Liver (tissue), 9 donors: ENCODE results near the gene ELF1. TPM values are rescaled to one million over a fixed set of nuclear protein-coding genes. Genes with fewer than 3 reads are reported as not detected.

ENCODE experiments used
- DNase-seq: peaks from one replicate; pipeline ENCODE4 v3.0.0-alpha.2; 2017; ENCODE audit warnings: low spot score
- H3K27ac ChIP-seq, 2 donors: one replicate each; pipeline ENCODE4 v1.7.0; 2013; ENCODE audit warnings: inconsistent platforms in 2 of 2, low read length in 2 of 2, control low read depth in 1 of 2, low read depth in 1 of 2, mild to moderate bottlenecking in 1 of 2
- H3K27me3 ChIP-seq, 4 donors: one replicate each; pipeline versions ENCODE4 v1.6.1 to v1.7.0; 2013; ENCODE audit warnings: low read length in 3 of 4, inconsistent platforms in 1 of 4, mild to moderate bottlenecking in 1 of 4, moderate library complexity in 1 of 4; ENCODE audit not compliant: control insufficient read depth in 4 of 4, insufficient read depth in 4 of 4
- H3K36me3 ChIP-seq, 4 donors: one replicate each; pipeline versions ENCODE4 v1.6.1 to v1.7.0; 2013; ENCODE audit warnings: low read length in 3 of 4, mild to moderate bottlenecking in 3 of 4, low read depth in 1 of 4, moderate library complexity in 1 of 4; ENCODE audit not compliant: control insufficient read depth in 4 of 4, insufficient read depth in 3 of 4
- H3K4me1 ChIP-seq, 4 donors: one replicate each; pipeline versions ENCODE4 v1.6.1 to v1.7.0; 2013; ENCODE audit warnings: low read length in 3 of 4, mild to moderate bottlenecking in 3 of 4, moderate library complexity in 1 of 4; ENCODE audit not compliant: control insufficient read depth in 4 of 4, insufficient read depth in 4 of 4
- H3K4me3 ChIP-seq, 3 donors: one replicate each; pipeline versions ENCODE4 v1.6.1 to v1.7.0; 2013; ENCODE audit warnings: low read length in 3 of 3, control low read depth in 1 of 3, low read depth in 1 of 3, mild to moderate bottlenecking in 1 of 3
- H3K9ac ChIP-seq, 2 donors: one replicate each; pipeline ENCODE4 v1.7.0; 2013; ENCODE audit warnings: low read length in 2 of 2, mild to moderate bottlenecking in 2 of 2, moderate library complexity in 2 of 2, control low read depth in 1 of 2, low read depth in 1 of 2
- H3K9me3 ChIP-seq, 4 donors: one replicate each; pipeline versions ENCODE4 v1.6.1 to v1.7.0; 2013; ENCODE audit warnings: low read length in 3 of 4; ENCODE audit not compliant: control insufficient read depth in 4 of 4
- FOXA1 ChIP-seq: IDR thresholded peaks from 2 replicates; pipeline ENCODE4 v1.6.1; 2016; ENCODE audit warnings: antibody characterized with exemption
- JUND ChIP-seq, 2 donors: IDR thresholded peaks; 2 replicates each; pipeline ENCODE4 v1.6.1; 2016; ENCODE audit warnings: antibody characterized with exemption in 2 of 2
- RAD21 ChIP-seq, 2 donors: IDR thresholded peaks; 2 replicates each; pipeline ENCODE4 v1.6.1; 2016; ENCODE audit warnings: antibody characterized with exemption in 2 of 2, mild to moderate bottlenecking in 2 of 2
- TAF1 ChIP-seq: conservative IDR thresholded peaks from 2 replicates; pipeline ENCODE4 v1.6.1; 2016; ENCODE audit warnings: antibody characterized with exemption, mild to moderate bottlenecking
- YY1 ChIP-seq: IDR thresholded peaks from 2 replicates; pipeline ENCODE4 v1.6.1; 2016; ENCODE audit warnings: antibody characterized with exemption, mild to moderate bottlenecking
- WGBS: extraction: QIAGEN DNeasy Blood & Tissue Kit; methylation state at CpG from one replicate; pipeline ENCODE4 v1.1.7; 2013; 5-methylcytosine and 5-hydroxymethylcytosine counted together
- polyA plus RNA-seq, 2 donors: library from polyadenylated mRNA; stranded (reverse) in 1 of 2; unstranded in 1 of 2; fragments of 200-250 nt in 1 of 2; fragments of >200 nt in 1 of 2; fragmentation: Nextera tagmentation in 1 of 2; extraction: Ambion mirVana in 1 of 2; gene quantifications; one replicate each; pipeline versions ENCODE4 v1.2.1 to v1.2.3, GENCODE V29; 2013 to 2015
- total RNA-seq, 2 donors: library from RNA; depleted of rRNA; stranded (reverse); fragments of >200 nt; gene quantifications; one replicate each; pipeline ENCODE4 v1.2.3, GENCODE V29; 2014
- TF ChIP-seq, protein P1 (sequence below): IDR thresholded peaks from 2 replicates; pipeline ENCODE4 v1.6.1; 2016; ENCODE audit warnings: antibody characterized with exemption, mild to moderate bottlenecking
- TF ChIP-seq, protein P2 (sequence below): IDR thresholded peaks from 2 replicates; pipeline ENCODE4 v1.6.1; 2016; ENCODE audit warnings: antibody characterized with exemption
- TF ChIP-seq, protein P3 (sequence below): fragments of 150-350 bp; IDR thresholded peaks from 2 replicates; pipeline ENCODE4 v1.5.1; 2017; ENCODE audit warnings: improper control_type of control experiment, low read depth, low read length; ENCODE audit not compliant: missing input control
- donor health status: healthy.
- donor health status: healthy.
- donor health status: healthy.
- donor health status: healthy.
- donor health status: healthy.

Gene ELF1
- total and polyA plus RNA-seq, 4 donors, result 15.3 to 57.2 (median 26.5) TPM

GRCh38 chr13:41054919-41055619, 36.0 kb upstream of the ELF1 start:
- Histone ChIP-seq H3K27me3 (no peaks in the 10 kb centered on the region), H3K36me3 (no peaks in the 10 kb centered on the region), H3K27ac (peak overlapping the region; percentile 14 to 24), H3K4me1 (peaks cover 10 to 66% (median 46%) of the 10 kb centered on the region in 4 donors), H3K4me3 (no peak overlapping the region), H3K9ac (no peak overlapping the region), H3K9me3 (no peaks in the 10 kb centered on the region)
- 90% methylated on average over 5 of the region's 5 CpGs for WGBS
- DNase-seq, result no peak
- TF ChIP-seq, protein P1, sequence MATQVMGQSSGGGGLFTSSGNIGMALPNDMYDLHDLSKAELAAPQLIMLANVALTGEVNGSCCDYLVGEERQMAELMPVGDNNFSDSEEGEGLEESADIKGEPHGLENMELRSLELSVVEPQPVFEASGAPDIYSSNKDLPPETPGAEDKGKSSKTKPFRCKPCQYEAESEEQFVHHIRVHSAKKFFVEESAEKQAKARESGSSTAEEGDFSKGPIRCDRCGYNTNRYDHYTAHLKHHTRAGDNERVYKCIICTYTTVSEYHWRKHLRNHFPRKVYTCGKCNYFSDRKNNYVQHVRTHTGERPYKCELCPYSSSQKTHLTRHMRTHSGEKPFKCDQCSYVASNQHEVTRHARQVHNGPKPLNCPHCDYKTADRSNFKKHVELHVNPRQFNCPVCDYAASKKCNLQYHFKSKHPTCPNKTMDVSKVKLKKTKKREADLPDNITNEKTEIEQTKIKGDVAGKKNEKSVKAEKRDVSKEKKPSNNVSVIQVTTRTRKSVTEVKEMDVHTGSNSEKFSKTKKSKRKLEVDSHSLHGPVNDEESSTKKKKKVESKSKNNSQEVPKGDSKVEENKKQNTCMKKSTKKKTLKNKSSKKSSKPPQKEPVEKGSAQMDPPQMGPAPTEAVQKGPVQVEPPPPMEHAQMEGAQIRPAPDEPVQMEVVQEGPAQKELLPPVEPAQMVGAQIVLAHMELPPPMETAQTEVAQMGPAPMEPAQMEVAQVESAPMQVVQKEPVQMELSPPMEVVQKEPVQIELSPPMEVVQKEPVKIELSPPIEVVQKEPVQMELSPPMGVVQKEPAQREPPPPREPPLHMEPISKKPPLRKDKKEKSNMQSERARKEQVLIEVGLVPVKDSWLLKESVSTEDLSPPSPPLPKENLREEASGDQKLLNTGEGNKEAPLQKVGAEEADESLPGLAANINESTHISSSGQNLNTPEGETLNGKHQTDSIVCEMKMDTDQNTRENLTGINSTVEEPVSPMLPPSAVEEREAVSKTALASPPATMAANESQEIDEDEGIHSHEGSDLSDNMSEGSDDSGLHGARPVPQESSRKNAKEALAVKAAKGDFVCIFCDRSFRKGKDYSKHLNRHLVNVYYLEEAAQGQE, result no peak
- TF ChIP-seq, protein P2, sequence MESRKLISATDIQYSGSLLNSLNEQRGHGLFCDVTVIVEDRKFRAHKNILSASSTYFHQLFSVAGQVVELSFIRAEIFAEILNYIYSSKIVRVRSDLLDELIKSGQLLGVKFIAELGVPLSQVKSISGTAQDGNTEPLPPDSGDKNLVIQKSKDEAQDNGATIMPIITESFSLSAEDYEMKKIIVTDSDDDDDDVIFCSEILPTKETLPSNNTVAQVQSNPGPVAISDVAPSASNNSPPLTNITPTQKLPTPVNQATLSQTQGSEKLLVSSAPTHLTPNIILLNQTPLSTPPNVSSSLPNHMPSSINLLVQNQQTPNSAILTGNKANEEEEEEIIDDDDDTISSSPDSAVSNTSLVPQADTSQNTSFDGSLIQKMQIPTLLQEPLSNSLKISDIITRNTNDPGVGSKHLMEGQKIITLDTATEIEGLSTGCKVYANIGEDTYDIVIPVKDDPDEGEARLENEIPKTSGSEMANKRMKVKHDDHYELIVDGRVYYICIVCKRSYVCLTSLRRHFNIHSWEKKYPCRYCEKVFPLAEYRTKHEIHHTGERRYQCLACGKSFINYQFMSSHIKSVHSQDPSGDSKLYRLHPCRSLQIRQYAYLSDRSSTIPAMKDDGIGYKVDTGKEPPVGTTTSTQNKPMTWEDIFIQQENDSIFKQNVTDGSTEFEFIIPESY, result no peak
- TF ChIP-seq JUND (IDR thresholded peaks at IDR 0.05) (no peak), RAD21 (IDR thresholded peaks at IDR 0.05) (peak in 1 of 2 donors; percentile 30), TAF1 (no peak)
- TF ChIP-seq, protein P3, sequence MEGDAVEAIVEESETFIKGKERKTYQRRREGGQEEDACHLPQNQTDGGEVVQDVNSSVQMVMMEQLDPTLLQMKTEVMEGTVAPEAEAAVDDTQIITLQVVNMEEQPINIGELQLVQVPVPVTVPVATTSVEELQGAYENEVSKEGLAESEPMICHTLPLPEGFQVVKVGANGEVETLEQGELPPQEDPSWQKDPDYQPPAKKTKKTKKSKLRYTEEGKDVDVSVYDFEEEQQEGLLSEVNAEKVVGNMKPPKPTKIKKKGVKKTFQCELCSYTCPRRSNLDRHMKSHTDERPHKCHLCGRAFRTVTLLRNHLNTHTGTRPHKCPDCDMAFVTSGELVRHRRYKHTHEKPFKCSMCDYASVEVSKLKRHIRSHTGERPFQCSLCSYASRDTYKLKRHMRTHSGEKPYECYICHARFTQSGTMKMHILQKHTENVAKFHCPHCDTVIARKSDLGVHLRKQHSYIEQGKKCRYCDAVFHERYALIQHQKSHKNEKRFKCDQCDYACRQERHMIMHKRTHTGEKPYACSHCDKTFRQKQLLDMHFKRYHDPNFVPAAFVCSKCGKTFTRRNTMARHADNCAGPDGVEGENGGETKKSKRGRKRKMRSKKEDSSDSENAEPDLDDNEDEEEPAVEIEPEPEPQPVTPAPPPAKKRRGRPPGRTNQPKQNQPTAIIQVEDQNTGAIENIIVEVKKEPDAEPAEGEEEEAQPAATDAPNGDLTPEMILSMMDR, result no peak

DNA sequence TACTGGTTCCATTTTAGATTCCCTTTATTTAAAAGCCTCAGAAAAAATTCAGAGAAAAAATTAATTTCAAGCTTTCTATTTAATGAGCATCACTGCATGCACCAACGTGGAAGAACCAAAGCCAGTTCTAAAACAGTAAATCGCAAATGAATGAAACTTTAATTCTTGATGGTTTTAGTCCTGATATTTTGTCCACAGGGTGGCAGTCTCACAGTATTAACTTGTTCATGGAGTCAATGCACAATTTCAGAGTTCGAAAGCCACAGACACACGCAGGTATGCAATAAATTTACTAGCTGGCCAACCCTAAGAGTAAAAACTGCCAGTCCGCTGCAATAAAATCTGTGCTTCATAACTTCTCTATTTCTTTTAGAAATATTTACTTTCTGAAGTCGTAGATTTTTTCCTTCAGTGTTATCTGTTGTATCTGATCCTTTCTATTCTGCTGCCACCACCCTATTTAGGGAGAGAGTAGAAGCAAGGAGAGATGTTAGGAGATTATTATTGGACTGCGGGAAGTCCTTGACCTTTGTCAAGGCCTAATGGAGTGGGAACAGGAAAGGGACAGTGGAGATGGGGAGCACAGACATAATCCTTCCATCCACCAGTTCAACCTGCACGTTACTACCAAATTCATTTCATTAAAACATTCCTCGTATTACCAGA, 35.2 kb upstream of the ELF1 start:
- no peak for DNase-seq
- Histone ChIP-seq H3K27me3 (no peaks in the 10 kb centered on the region), H3K4me3 (peak overlapping the region in 1 of 3 donors; percentile 13), H3K36me3 (no peaks in the 10 kb centered on the region), H3K4me1 (peaks cover 10 to 65% (median 46%) of the 10 kb centered on the region in 4 donors), H3K27ac (peak overlapping the region; percentile 88 to 90), H3K9me3 (no peaks in the 10 kb centered on the region), H3K9ac (peak overlapping the region in 1 of 2 donors; percentile 34)
- TF ChIP-seq FOXA1, result no peak
- peak; percentile 10 for TF ChIP-seq YY1
- TF ChIP-seq, protein P3, result peak; percentile 47
- TF ChIP-seq RAD21 (IDR thresholded peaks at IDR 0.05), result peak; percentile 70 to 77
- 35% methylated on average over 9 of the region's 9 CpGs for WGBS
